NCI-H1105 treated with DMSO at 0.1 percent for 48 hours (cell line): ENCODE measurements around the gene INO80D.
"Not testable (repeated sequence)": the region's sequence is repeated elsewhere in the genome, so short reads cannot be mapped to it uniquely, and the experiment has no call there.

ENCODE experiments used
- DNase-seq: peaks from one replicate; lab custom pipeline; 2025; lab: John Stamatoyannopoulos, UW

The INO80D gene

GRCh38 chr2:206085742-206086445 lies at the start of gene INO80D:
Gene INO80D, minus strand, starts transcription at chr2:206086174. Its CDS starts 23,158 bp downstream, at chr2:206063016.
- peak; percentile 86 for DNase-seq

DNA sequence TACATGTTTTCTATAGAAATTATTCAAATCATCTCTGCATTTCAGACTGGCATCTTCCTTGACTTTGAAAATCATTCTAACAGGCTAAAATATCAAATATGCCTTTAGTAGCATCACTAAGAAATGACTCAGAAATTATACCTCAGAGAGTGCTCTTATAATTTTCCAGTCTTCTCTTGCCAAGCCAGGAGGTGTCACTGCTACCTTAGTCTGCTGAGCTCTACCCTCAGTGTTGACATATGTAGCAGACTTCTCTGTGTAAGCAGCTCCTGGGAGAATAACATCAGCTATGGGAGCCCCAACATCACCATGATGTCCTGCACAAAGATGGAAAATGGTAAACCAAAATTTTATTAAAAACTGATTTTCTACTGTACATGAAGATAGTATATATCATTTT lies 41.7 kb upstream of the INO80D start:
- no peak for DNase-seq

DNA sequence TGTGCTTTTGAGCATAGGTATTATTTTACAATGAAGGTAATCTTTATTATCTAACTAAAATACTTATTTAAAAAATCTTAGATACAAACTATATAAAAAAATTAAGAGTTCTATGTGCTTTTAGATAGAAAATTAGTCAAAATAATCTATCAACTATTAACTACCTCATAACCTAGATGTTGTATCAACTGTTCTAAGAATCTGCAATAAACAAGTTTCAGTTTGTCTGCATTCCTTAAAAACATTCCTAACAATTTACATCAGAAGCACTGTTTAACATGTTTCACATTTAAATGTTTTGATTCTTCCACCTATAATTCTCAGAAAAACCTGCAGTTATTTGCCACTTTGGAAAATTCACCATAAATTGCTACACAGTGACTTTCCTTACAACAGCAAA lies 39.9 kb upstream of the INO80D start:
- no peak for DNase-seq

DNA sequence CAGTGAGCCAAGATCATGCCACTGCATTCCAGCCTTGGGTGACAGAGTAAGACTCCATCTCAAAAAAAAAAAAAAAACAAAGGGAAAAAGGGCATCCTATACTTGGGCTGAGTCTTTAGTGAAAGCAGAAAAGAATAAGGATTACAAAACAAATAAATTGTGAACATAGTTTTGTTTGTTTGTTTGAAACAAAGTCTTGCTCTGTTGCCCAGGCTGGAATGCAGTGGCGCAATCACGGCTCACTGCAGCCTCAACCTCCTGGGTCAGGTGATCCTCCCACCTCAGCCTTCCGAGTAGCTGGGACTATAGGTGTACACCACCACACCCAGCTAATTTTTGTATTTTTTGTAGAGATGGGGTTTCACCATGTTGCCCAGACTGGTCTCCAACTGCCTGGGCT lies 36.6 kb upstream of the INO80D start:
- not testable (repeated sequence) for DNase-seq

DNA sequence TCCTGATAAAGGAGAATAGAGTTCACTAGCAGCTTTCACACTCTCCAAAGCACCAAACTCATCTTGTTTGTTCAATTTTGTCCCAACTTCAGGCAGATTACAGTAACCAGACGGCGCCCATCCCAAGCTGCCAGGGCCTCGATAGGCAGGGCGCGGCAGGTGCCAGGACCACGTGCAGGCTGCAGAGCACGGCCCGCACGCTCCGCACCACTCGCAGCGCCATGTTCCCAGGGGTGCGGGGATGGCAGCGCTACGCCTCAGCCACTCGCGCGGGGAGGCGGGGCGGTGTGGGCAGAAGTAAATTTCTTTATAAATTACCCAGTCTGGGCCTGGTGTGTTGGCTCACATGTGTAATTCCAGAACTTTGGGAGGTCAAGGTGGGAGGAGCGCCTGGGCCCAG lies 30.3 kb upstream of the INO80D start:
- DNase-seq: no peak

GRCh38 chr2:206115026-206115578 lies 29.1 kb upstream of the INO80D start:
- no peak for DNase-seq

- no peak for DNase-seq
Measured at GRCh38 chr2:206112846-206113547, 27.0 kb upstream of the INO80D start.

- no peak for DNase-seq
Measured at GRCh38 chr2:206112108-206112507, 26.1 kb upstream of the INO80D start.

DNA sequence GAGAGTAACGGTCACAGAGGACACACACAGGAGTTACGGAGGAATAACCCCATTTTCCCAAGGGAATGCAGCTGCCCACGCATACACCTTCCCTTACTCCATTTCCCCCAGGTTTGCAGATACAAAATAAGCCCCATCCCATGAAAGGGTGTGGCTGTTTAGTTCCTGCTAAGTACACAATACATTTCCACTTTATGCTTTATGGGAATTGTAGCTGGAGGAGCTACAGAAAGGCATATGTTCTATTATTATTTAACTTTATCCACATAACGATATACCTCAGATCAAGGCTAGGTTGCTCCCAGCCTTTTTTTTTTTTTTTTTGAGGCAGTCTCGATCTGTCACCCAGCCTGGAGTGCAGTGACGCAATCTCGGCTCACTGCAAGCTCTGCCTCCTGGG lies 22.7 kb upstream of the INO80D start:
- DNase-seq: no peak

- no peak for DNase-seq
Measured at GRCh38 chr2:206105541-206105940, 19.6 kb upstream of the INO80D start.

DNA sequence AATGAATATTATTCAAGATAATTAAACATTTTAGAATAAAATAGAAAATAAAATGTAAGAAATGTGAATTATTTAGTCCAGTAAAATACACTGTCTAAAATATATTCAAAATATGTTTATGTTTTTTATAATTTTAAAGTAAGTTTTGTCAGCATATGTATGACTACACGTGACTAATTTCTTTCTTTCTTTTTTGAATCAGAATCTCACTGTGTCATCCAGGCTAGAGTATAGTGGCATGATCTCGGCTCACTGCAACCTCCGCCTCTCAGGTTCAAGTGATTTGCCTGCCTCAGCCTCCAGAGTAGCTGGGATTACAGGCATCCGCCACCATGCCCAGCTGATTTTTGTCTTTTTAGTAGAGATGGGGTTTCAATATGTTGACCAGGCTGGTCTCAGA lies 19.1 kb upstream of the INO80D start:
- DNase-seq: no peak

GRCh38 chr2:206098872-206099271 lies 12.9 kb upstream of the INO80D start:
- DNase-seq: not testable (repeated sequence)

DNA sequence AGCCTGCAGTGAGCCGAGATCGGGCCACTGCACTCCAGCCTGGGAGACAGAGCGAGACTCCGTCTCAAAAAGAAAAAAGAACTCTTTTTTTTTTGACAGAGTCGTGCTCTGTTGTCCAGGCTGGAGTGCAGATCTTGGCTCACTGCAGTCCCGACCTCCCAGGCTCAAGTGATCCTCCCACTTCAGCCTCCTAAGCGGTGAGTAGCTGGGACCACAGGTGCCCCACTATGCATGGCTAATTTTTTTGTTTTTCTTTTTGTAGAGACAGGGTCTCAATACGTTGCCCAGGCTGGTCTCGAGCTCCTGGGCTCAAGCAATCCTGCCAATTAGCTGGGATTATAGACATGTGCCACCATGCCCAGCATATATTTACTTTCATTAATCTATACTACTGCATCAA lies 12.5 kb upstream of the INO80D start:
- DNase-seq: no peak

- no peak for DNase-seq
Measured at GRCh38 chr2:206096876-206097275, 10.9 kb upstream of the INO80D start.

- no peak for DNase-seq
Measured at GRCh38 chr2:206095536-206096332, 9.8 kb upstream of the INO80D start.

DNA sequence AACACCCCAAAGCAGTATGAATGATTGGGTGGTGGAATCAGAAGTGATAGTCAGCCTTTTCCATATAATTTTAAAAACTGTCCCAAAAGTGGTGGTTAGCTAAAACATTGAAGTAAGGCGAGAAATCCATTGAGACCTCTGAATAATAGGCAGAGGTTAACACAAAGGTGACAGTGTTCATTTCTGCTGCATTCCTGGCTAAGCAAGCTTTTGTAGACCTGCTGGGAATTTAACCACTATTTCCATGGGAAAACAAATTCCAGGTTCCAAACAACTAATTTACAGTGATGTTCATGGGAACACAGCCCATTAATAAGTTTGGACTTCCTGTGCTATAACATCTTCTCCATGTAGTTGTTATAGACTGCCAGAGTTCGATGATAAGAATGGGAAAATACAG lies 6.3 kb upstream of the INO80D start:
- no peak for DNase-seq

- DNase-seq: no peak
Measured at GRCh38 chr2:206088248-206088647, 2.3 kb upstream of the INO80D start.

GRCh38 chr2:206086716-206087350 lies 859 bp upstream of the INO80D start:
- peak; percentile 28 for DNase-seq

- peak; percentile 22 for DNase-seq
Measured at GRCh38 chr2:206084870-206085741, 868 bp downstream of the INO80D start.

DNA sequence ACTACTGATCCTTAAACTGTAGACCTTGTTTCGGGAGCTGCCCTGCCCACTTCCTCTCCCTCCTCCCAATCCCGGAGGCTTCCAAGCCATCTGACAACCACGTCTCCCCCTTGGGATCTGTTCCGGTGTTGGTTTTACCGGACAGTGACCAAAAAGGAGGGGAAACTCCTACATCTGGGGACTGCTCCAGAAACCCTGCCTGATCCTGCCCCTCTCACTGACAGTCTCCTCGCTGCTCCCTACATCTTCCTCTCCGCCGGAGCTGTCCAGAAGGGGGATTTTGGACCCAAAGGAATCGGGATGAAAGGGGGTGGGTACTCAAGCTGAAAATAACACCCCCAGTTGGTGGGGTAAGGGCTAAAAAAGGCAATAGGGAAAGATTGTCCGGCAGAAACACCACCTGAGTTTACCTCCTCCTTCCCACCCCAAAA lies 1.5 kb downstream of the INO80D start:
- peak; percentile 29 for DNase-seq
